CD4-positive, alpha-beta T cell treated with Interleukin-4 for 4 hours (primary cell): ENCODE data around the gene AP2M1.

ENCODE experiments used
- DNase-seq: peaks from one replicate; pipeline ENCODE4 v3.0.0-alpha.2; 2020

Gene AP2M1

DNA sequence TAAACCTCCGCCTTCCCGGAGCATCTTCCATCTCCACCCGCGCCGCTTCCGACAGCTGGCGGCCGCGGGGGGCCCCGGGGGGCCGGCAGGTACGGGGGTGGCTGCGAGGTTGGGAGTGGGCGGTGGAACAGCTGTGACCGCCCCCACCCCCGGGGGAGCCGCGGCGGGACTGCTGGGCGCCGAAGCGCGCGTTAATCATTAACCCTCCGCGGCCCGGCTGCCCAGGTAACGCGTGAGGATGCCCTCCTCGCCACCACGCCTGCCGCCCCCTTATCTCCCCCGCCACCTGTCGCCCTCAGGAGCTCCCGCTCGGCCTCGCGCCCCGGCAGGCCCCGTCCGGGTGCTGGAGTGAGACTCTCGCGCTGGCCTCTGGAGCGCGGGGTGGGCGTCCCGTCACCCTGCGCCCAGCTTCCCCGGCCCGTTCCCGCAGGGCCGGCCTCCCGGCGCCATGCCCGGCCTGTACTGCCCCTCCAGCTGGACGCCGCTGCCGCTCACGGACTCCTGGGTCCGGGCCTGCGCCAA lies 55.5 kb downstream of the AP2M1 start:
- DNase-seq = no peak

- no peak for DNase-seq
These were observed 56.2 kb downstream of the AP2M1 start for GRCh38 chr3:184230603-184231528.

DNA sequence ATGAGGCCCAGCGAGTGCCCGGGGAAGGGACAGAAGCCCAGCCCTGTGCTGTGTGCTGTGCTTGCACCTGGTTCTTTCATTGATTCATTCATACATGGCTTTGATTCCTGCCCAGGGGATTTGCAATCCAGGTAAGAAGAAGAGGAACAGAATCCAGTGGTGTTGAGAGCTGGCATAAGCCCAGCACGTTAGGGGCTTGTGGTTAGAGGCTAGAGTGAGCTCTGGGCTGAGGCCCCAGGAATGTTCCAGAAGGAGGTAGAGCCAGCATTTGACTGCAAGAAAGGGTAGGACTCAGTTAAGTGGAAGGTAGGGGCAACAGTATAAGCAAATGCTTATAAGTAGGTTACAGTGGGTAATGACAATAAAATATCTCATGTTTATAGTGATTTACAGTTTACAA lies 57.0 kb downstream of the AP2M1 start:
- DNase-seq = no peak

DNA sequence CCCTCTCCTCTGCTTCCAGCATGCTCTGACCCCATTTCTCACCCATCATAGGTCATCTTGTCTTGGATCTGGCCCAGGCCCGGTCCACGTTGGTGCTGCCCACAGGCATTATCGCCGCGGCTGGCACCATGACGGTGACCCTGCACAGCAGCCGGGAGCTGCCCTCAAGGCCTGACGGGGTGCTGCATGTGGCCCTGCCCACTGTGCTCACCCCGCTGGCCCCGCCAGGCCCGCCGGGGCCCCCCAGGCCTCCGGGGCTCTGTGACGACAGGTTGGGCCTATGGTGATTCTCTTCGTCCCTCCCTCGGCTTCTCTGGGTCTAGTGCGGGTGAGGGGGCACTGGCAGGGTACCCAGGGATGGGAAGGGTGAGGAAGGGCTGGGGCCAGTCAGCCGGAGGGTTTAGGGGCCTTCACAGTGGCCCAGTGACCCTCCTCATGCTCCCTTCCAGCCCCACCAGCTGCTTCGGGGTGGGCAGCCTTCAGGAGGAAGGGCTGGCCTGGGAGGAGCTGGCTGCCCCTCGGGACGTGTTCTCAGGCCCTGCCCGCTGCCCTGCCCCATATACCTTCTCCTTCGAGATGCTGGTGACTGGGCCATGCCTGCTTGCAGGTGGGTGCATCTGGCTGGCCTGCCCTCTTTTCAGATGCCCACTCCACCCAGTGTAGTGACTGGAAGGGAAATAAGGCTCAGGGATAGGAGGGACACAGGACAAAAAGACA lies 58.6 kb downstream of the AP2M1 start:
- DNase-seq = no peak
